ENCODE measurements around the gene SNTG2.

The SNTG2 gene

DNA sequence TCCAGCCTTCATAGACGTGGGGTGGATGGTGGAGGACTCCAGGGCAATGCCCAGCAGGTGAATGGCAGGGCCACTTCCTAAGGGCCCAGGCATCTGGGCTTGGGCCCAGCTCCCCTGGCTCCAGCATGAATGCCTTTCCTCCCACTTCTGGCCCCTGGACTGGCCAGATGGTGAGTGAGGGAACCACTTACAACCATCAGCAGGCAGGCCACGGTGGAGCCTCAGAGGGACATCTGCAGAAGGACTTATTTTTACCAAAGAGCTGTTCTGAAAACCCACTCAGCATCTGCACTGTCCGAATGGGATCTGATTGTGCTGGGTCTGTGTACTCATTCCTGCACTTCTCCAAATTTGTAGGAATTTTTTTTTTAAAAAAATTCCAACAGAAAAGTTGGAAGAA, 69.6 kb downstream of the SNTG2 start:
- no peak for TF ChIP-seq ZFX (IDR thresholded peaks at IDR 0.05; ENCODE audit: borderline replicate concordance)
- TF ChIP-seq CTCF (IDR thresholded peaks at IDR 0.05) = no peak
- H3K27ac ChIP-seq = no peak overlapping the region

- TF ChIP-seq CTCF (IDR thresholded peaks at IDR 0.05) (no peak), ZFX (IDR thresholded peaks at IDR 0.05; ENCODE audit: borderline replicate concordance) (no peak)
- H3K27ac ChIP-seq = no peak overlapping the region
Measured at GRCh38 chr2:1022178-1022577, 71.5 kb downstream of the SNTG2 start.

DNA sequence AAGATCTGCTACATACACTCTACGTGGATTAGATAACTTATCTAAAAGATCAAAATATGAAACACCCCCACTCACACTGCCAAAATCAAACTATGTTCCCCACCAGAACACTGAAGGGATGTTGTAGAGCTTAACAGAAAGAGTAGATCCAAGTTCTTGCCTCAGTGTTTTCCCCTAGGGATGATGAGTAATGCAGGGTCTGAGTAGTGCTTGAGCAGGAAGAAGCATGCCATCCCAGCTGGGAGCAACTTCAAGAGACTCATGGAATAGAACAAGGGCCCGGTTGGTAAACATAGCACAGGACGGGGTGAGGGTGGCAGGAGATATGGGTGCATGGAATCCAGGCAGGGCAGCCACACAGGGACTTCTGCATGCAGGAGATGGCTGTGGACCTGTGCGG, 74.3 kb downstream of the SNTG2 start:
- no peak overlapping the region for H3K27ac ChIP-seq

GRCh38 chr2:1026141-1026540, 75.5 kb downstream of the SNTG2 start:
- H3K27ac ChIP-seq = no peak overlapping the region
- TF ChIP-seq ZFX (IDR thresholded peaks at IDR 0.05; ENCODE audit: borderline replicate concordance) (no peak), CTCF (IDR thresholded peaks at IDR 0.05) (no peak)

More for the DNA sequence above, 74.3 kb downstream of the SNTG2 start:
- no peak for TF ChIP-seq CTCF (IDR thresholded peaks at IDR 0.05)
- TF ChIP-seq ZFX (IDR thresholded peaks at IDR 0.05; ENCODE audit: borderline replicate concordance) = no peak

- no peak overlapping the region for H3K27ac ChIP-seq
- TF ChIP-seq ZFX (IDR thresholded peaks at IDR 0.05; ENCODE audit: borderline replicate concordance) (no peak), CTCF (IDR thresholded peaks at IDR 0.05) (no peak)
Measured at GRCh38 chr2:1028831-1029230, 78.2 kb downstream of the SNTG2 start.

DNA sequence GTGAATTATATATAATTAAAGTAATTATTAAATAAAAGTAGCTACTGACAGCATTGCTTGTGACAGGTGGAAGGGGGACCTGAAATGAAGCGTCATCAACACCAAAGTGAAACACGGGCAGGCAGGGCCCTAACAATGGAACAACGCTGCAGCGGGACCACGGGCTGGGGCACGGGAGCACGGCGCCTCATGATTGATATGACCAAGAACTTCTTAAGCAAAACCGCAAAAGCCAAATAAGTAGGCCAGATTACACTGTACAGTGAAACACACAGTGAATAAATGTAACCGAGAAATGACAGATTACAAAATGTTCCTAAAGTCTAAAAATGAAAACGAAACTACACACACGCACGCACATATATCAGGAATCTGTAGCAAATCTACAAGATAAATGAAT, 81.4 kb downstream of the SNTG2 start:
- H3K27ac ChIP-seq = no peak overlapping the region
- TF ChIP-seq ZFX (IDR thresholded peaks at IDR 0.05; ENCODE audit: borderline replicate concordance) (no peak), CTCF (IDR thresholded peaks at IDR 0.05) (no peak)

GRCh38 chr2:1033069-1033468, 82.4 kb downstream of the SNTG2 start:
- H3K27ac ChIP-seq = no peak overlapping the region
- TF ChIP-seq CTCF (IDR thresholded peaks at IDR 0.05) = no peak
- no peak for TF ChIP-seq ZFX (IDR thresholded peaks at IDR 0.05; ENCODE audit: borderline replicate concordance)

Data from 22Rv1 (cell line).